Peyer's patch (tissue), 4 donors: ENCODE data around the gene ADAM23. TPM values are rescaled to one million over a fixed set of nuclear protein-coding genes. Genes with fewer than 3 reads are reported as not detected.

Source experiments
- DNase-seq, 3 donors: peaks; one replicate each; pipeline ENCODE4 v3.0.0-alpha.2; 2017 to 2019
- H3K27ac ChIP-seq, 4 donors: fragments of 200-600 bp; sonication (generic); one replicate each; pipeline ENCODE4 v1.5.1; 2016 to 2019
- H3K27me3 ChIP-seq, 2 donors: fragments of 200-600 bp; sonication (generic); one replicate each; pipeline ENCODE4 v1.5.1; 2019
- H3K36me3 ChIP-seq, 3 donors: fragments of 200-600 bp; sonication (generic); one replicate each; pipeline ENCODE4 v1.5.1; 2016 to 2019
- H3K4me1 ChIP-seq, 4 donors: fragments of 200-600 bp; sonication (generic); one replicate each; pipeline ENCODE4 v1.5.1; 2016 to 2019
- H3K4me3 ChIP-seq, 4 donors: fragments of 200-600 bp; sonication (generic); 1 replicate in 3 of 4; 2 replicates in 1 of 4; pipeline ENCODE4 v1.5.1; 2016 to 2019; ENCODE audit warnings: mild to moderate bottlenecking in 1 of 4
- H3K9me3 ChIP-seq, 4 donors: fragments of 200-600 bp; sonication (generic); one replicate each; pipeline ENCODE4 v1.5.1; 2016 to 2019; ENCODE audit warnings: mild to moderate bottlenecking in 1 of 4
- CTCF ChIP-seq, 6 experiments: fragments of 450-650 bp in 4 of 6; fragments of 200-600 bp in 2 of 6; sonication (generic) in 1 of 6; IDR thresholded peaks; one replicate each; pipeline ENCODE4 v1.5.1; 2017 to 2019; ENCODE audit warnings: antibody characterized with exemption in 6 of 6, mild to moderate bottlenecking in 3 of 6, moderate library complexity in 1 of 6
- POLR2A ChIP-seq, 2 donors: fragments of 450-650 bp; IDR thresholded peaks; one replicate each; pipeline ENCODE4 v1.5.1; 2017; ENCODE audit warnings: antibody characterized with exemption in 2 of 2, mild to moderate bottlenecking in 2 of 2, moderate library complexity in 2 of 2
- total RNA-seq, 4 donors: library from RNA; depleted of rRNA; stranded (reverse); fragments of >200 nt; gene quantifications; one replicate each; pipeline ENCODE4 v1.1.0, GENCODE V29; 2016

ADAM23 gene
- total RNA-seq, 4 donors from 2014 or later = 0.47 to 2.5 (median 1.4) TPM

GRCh38 chr2:206611736-206612135, 168.4 kb downstream of the ADAM23 start:
- H3K36me3 ChIP-seq = no peaks in the 10 kb centered on the region
- TF ChIP-seq POLR2A (IDR thresholded peaks at IDR 0.05) (no peak), CTCF (IDR thresholded peaks at IDR 0.05) (no peak)
- no peaks in the 10 kb centered on the region for H3K9me3 ChIP-seq
- no peaks in the 10 kb centered on the region for H3K4me1 ChIP-seq
- no peak for DNase-seq
- H3K27me3 ChIP-seq = no peaks in the 10 kb centered on the region
- no peak overlapping the region for H3K27ac ChIP-seq
- H3K4me3 ChIP-seq = no peak overlapping the region

GRCh38 chr2:206614811-206615210, 171.5 kb downstream of the ADAM23 start:
- H3K9me3 ChIP-seq = no peaks in the 10 kb centered on the region
- no peak overlapping the region for H3K4me3 ChIP-seq
- no peak overlapping the region for H3K27ac ChIP-seq
- H3K27me3 ChIP-seq = no peaks in the 10 kb centered on the region
- no peak for DNase-seq
- no peaks in the 10 kb centered on the region for H3K36me3 ChIP-seq
- H3K4me1 ChIP-seq = no peaks in the 10 kb centered on the region
- no peak for TF ChIP-seq POLR2A (IDR thresholded peaks at IDR 0.05)
- no peak for TF ChIP-seq CTCF (IDR thresholded peaks at IDR 0.05)

- Histone ChIP-seq H3K4me3 (no peak overlapping the region), H3K27me3 (no peaks in the 10 kb centered on the region), H3K9me3 (no peaks in the 10 kb centered on the region), H3K36me3 (no peaks in the 10 kb centered on the region), H3K4me1 (no peaks in the 10 kb centered on the region), H3K27ac (no peak overlapping the region)
- no peak for TF ChIP-seq CTCF (IDR thresholded peaks at IDR 0.05)
- TF ChIP-seq POLR2A (IDR thresholded peaks at IDR 0.05) = no peak
- no peak for DNase-seq
Observed at GRCh38 chr2:206615417-206616089, 172.2 kb downstream of the ADAM23 start.

- no peaks in the 10 kb centered on the region for H3K4me1 ChIP-seq
- H3K27ac ChIP-seq = no peak overlapping the region
- no peaks in the 10 kb centered on the region for H3K9me3 ChIP-seq
- no peaks in the 10 kb centered on the region for H3K27me3 ChIP-seq
- DNase-seq = no peak
- no peaks in the 10 kb centered on the region for H3K36me3 ChIP-seq
- TF ChIP-seq POLR2A (IDR thresholded peaks at IDR 0.05) (no peak), CTCF (IDR thresholded peaks at IDR 0.05) (no peak)
- H3K4me3 ChIP-seq = no peak overlapping the region
Observed at GRCh38 chr2:206616151-206616550, 172.8 kb downstream of the ADAM23 start.

- TF ChIP-seq CTCF (IDR thresholded peaks at IDR 0.05) = no peak
- H3K36me3 ChIP-seq = no peaks in the 10 kb centered on the region
Observed at GRCh38 chr2:206619011-206619410, 175.7 kb downstream of the ADAM23 start.

GRCh38 chr2:206626108-206626507, 182.8 kb downstream of the ADAM23 start:
- Histone ChIP-seq H3K36me3 (no peaks in the 10 kb centered on the region), H3K27ac (no peak overlapping the region), H3K9me3 (no peaks in the 10 kb centered on the region), H3K27me3 (no peaks in the 10 kb centered on the region), H3K4me3 (no peak overlapping the region), H3K4me1 (no peaks in the 10 kb centered on the region)
- no peak for DNase-seq
- TF ChIP-seq POLR2A (IDR thresholded peaks at IDR 0.05) = no peak
- TF ChIP-seq CTCF (IDR thresholded peaks at IDR 0.05) = no peak

More at GRCh38 chr2:206619011-206619410, 175.7 kb downstream of the ADAM23 start:
- Histone ChIP-seq H3K4me1 (no peaks in the 10 kb centered on the region), H3K9me3 (no peaks in the 10 kb centered on the region), H3K27me3 (no peaks in the 10 kb centered on the region), H3K27ac (no peak overlapping the region), H3K4me3 (no peak overlapping the region)
- no peak for DNase-seq
